Fibroblast of lung (primary cell): ENCODE measurements around the gene APOD. TPM values are rescaled to one million over a fixed set of nuclear protein-coding genes. Genes with fewer than 3 reads are reported as not detected.

ENCODE experiments used
- DNase-seq, 2 donors: peaks; one replicate each; pipeline versions ENCODE4 v3.0.0 to v3.0.0-alpha.2; 2010; ENCODE audit warnings: low read depth in 2 of 2
- H2AFZ ChIP-seq: 2 replicates; pipeline ENCODE4 v1.5.1; 2012; ENCODE audit warnings: low read length, control low read depth, inconsistent platforms
- H3K27ac ChIP-seq: 2 replicates; pipeline ENCODE4 v1.5.1; 2011; ENCODE audit warnings: low read length, control low read depth; ENCODE audit not compliant: insufficient read depth
- H3K27me3 ChIP-seq: 2 replicates; pipeline ENCODE4 v1.5.1; 2011; ENCODE audit warnings: mild to moderate bottlenecking, low read length; ENCODE audit not compliant: control insufficient read depth, insufficient read depth
- H3K36me3 ChIP-seq: 2 replicates; pipeline ENCODE4 v1.5.1; 2011; ENCODE audit warnings: low read length; ENCODE audit not compliant: control insufficient read depth, insufficient read depth
- H3K4me1 ChIP-seq: 2 replicates; pipeline ENCODE4 v1.5.1; 2011; ENCODE audit warnings: low read length; ENCODE audit not compliant: control insufficient read depth, insufficient read depth; ENCODE audit errors: extremely low read depth
- H3K4me2 ChIP-seq: 2 replicates; pipeline ENCODE4 v1.5.1; 2011; ENCODE audit warnings: low read length, control low read depth; ENCODE audit not compliant: insufficient read depth; ENCODE audit errors: extremely low read depth
- H3K4me3 ChIP-seq, 4 experiments: fragments of 200-600 bp in 1 of 4; sonication (generic) in 1 of 4; replicated peaks in 1 of 4; 2 replicates each; pipeline ENCODE4 v1.5.1; 2011 to 2016; ENCODE audit warnings: low read length in 4 of 4, low read depth in 3 of 4, mild to moderate bottlenecking in 3 of 4, control low read depth in 2 of 4, inconsistent platforms in 1 of 4, mixed read lengths in 1 of 4; ENCODE audit not compliant: insufficient read depth in 1 of 4; ENCODE audit errors: control extremely low read depth in 1 of 4
- H3K79me2 ChIP-seq: 2 replicates; pipeline ENCODE4 v1.5.1; 2012; ENCODE audit warnings: mild to moderate bottlenecking, low read length, inconsistent platforms; ENCODE audit not compliant: control insufficient read depth, insufficient read depth
- H3K9ac ChIP-seq: 2 replicates; pipeline ENCODE4 v1.5.1; 2011; ENCODE audit warnings: mild to moderate bottlenecking, low read length, control low read depth; ENCODE audit not compliant: insufficient read depth
- H3K9me3 ChIP-seq: 2 replicates; pipeline ENCODE4 v1.5.1; 2012; ENCODE audit warnings: low read depth, low read length; ENCODE audit not compliant: control insufficient read depth, insufficient read depth
- H4K20me1 ChIP-seq: 2 replicates; pipeline ENCODE4 v1.5.1; 2011; ENCODE audit warnings: low read length; ENCODE audit not compliant: control insufficient read depth, insufficient read depth; ENCODE audit errors: extremely low read depth
- EZH2 ChIP-seq: IDR thresholded peaks from 2 replicates; pipeline ENCODE4 v1.5.1; 2012; ENCODE audit warnings: low read length, control low read depth, mild to moderate bottlenecking; ENCODE audit errors: missing control alignments
- polyA plus RNA-seq, 2 donors: library from polyadenylated mRNA; depleted of rRNA in 1 of 2; stranded (reverse) in 1 of 2; unstranded in 1 of 2; fragments of >200 nt; gene quantifications; 2 replicates each; pipeline ENCODE4 v1.2.1, GENCODE V29; 2011 to 2012; ENCODE audit warnings: missing spikeins in 1 of 2
- total RNA-seq: library from RNA; depleted of rRNA; stranded (reverse); fragments of >200 nt; gene quantifications from 2 replicates; pipeline ENCODE4 v1.2.1, GENCODE V29; 2014
- TF ChIP-seq, protein P1 (sequence below), 2 donors: IDR thresholded peaks in 1 of 2; conservative IDR thresholded peaks in 1 of 2; 1 replicate in 1 of 2; 2 replicates in 1 of 2; pipeline ENCODE4 v1.5.1; 2011 to 2012; ENCODE audit warnings: low read length in 2 of 2, control low read depth in 1 of 2, inconsistent platforms in 1 of 2, low read depth in 1 of 2, mild to moderate bottlenecking in 1 of 2

The APOD gene
- total and polyA plus RNA-seq, 2 donors (not counting 1 experiment from before 2014, with no cell fraction given) = 1.9 to 3.6 TPM

DNA sequence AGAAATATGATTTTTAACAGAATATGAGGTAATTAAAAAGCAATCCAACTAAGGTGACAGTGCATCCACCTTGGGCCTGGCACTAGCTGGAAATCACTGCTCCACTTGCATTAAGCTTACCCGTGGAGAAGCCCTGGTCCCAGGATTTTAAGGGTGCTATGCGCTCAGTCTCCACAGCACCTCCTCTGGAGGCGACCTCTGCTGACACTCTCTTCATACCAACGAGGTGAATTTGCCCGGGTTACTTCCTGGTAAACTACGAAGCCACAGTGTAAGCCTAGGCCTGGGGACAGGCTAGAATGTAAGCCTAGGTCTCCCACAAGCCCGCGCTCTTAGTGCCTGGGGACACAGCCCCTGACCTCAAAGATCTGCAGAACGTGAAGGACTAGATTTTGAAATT is 793 bp downstream of the APOD start:
- Histone ChIP-seq H3K27ac (no peak overlapping the region), H3K27me3 (no peaks in the 10 kb centered on the region), H3K79me2 (no peaks in the 10 kb centered on the region), H3K4me3 (no peak overlapping the region), H3K4me1 (no peaks in the 10 kb centered on the region), H3K9me3 (no peaks in the 10 kb centered on the region), H3K9ac (no peak overlapping the region), H3K4me2 (no peak overlapping the region), H4K20me1 (no peaks in the 10 kb centered on the region), H2AFZ (no peak overlapping the region), H3K36me3 (no peaks in the 10 kb centered on the region)
- DNase-seq = no peak
- TF ChIP-seq, protein P1, sequence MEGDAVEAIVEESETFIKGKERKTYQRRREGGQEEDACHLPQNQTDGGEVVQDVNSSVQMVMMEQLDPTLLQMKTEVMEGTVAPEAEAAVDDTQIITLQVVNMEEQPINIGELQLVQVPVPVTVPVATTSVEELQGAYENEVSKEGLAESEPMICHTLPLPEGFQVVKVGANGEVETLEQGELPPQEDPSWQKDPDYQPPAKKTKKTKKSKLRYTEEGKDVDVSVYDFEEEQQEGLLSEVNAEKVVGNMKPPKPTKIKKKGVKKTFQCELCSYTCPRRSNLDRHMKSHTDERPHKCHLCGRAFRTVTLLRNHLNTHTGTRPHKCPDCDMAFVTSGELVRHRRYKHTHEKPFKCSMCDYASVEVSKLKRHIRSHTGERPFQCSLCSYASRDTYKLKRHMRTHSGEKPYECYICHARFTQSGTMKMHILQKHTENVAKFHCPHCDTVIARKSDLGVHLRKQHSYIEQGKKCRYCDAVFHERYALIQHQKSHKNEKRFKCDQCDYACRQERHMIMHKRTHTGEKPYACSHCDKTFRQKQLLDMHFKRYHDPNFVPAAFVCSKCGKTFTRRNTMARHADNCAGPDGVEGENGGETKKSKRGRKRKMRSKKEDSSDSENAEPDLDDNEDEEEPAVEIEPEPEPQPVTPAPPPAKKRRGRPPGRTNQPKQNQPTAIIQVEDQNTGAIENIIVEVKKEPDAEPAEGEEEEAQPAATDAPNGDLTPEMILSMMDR (conservative IDR thresholded peaks at IDR 0.05 in 1 of 2, IDR thresholded peaks at IDR 0.05 in 1 of 2; ENCODE audit: low read depth in 1 of 2, low read length in 2 of 2) = no peak
- TF ChIP-seq EZH2 = no peak

- no peaks in the 10 kb centered on the region for H3K36me3 ChIP-seq
- no peak for TF ChIP-seq EZH2
- TF ChIP-seq, protein P1 (conservative IDR thresholded peaks at IDR 0.05 in 1 of 2, IDR thresholded peaks at IDR 0.05 in 1 of 2; ENCODE audit: low read depth in 1 of 2, low read length in 2 of 2) = no peak
- H3K4me3 ChIP-seq = no peak overlapping the region
- H3K27me3 ChIP-seq = no peaks in the 10 kb centered on the region
- no peak overlapping the region for H3K9ac ChIP-seq
- H2AFZ ChIP-seq = no peak overlapping the region
- no peaks in the 10 kb centered on the region for H4K20me1 ChIP-seq
- no peaks in the 10 kb centered on the region for H3K4me1 ChIP-seq
- DNase-seq = peak; percentile 18 to 77
- H3K9me3 ChIP-seq = no peaks in the 10 kb centered on the region
- no peak overlapping the region for H3K27ac ChIP-seq
- H3K4me2 ChIP-seq = no peak overlapping the region
- no peaks in the 10 kb centered on the region for H3K79me2 ChIP-seq
Observed at GRCh38 chr3:195580744-195581443, 2.8 kb downstream of the APOD start.

- Histone ChIP-seq H3K27ac (no peak overlapping the region), H3K4me3 (no peak overlapping the region), H3K9ac (no peak overlapping the region), H3K4me1 (no peaks in the 10 kb centered on the region), H3K4me2 (no peak overlapping the region), H4K20me1 (no peaks in the 10 kb centered on the region), H3K27me3 (no peaks in the 10 kb centered on the region), H2AFZ (no peak overlapping the region), H3K36me3 (no peaks in the 10 kb centered on the region), H3K9me3 (no peaks in the 10 kb centered on the region), H3K79me2 (no peaks in the 10 kb centered on the region)
- no peak for DNase-seq
- TF ChIP-seq, protein P1 (conservative IDR thresholded peaks at IDR 0.05 in 1 of 2, IDR thresholded peaks at IDR 0.05 in 1 of 2; ENCODE audit: low read depth in 1 of 2, low read length in 2 of 2) = no peak
Observed at GRCh38 chr3:195579281-195579680, 4.5 kb downstream of the APOD start.
